Keratinocyte (primary cell): ENCODE results near the gene KREMEN1. TPM values are rescaled to one million over a fixed set of nuclear protein-coding genes. Genes with fewer than 3 reads are reported as not detected.

Source experiments
- DNase-seq: peaks from one replicate; pipeline ENCODE4 v3.0.0-alpha.2; 2011; ENCODE audit warnings: low read depth, missing footprints, low spot score
- FAIRE-seq: peaks from 2 replicates; lab custom pipeline; 2011; peaks lifted over from hg19 to GRCh38; lab: Jason Lieb, UNC
- H2AFZ ChIP-seq: 2 replicates; pipeline ENCODE4 v1.6.0; 2012; ENCODE audit warnings: low read length, control low read depth, inconsistent platforms; ENCODE audit not compliant: control insufficient read depth
- H3K27ac ChIP-seq: 2 replicates; pipeline ENCODE4 v1.5.1; 2011; ENCODE audit warnings: low read length; ENCODE audit not compliant: control insufficient read depth, insufficient read depth
- H3K27me3 ChIP-seq: 3 replicates; pipeline ENCODE4 v1.6.0; 2011; ENCODE audit warnings: low read length; ENCODE audit not compliant: control insufficient read depth, insufficient read depth; ENCODE audit errors: extremely low read depth
- H3K36me3 ChIP-seq, 2 experiments: 2 replicates in 1 of 2; 3 replicates in 1 of 2; pipeline ENCODE4 v1.5.1; 2011; ENCODE audit warnings: low read length in 2 of 2, mild to moderate bottlenecking in 1 of 2; ENCODE audit not compliant: control insufficient read depth in 2 of 2, insufficient read depth in 2 of 2; ENCODE audit errors: extremely low read depth in 1 of 2
- H3K4me1 ChIP-seq: 3 replicates; pipeline ENCODE4 v1.5.1; 2011; ENCODE audit warnings: low read length; ENCODE audit not compliant: control insufficient read depth, insufficient read depth; ENCODE audit errors: extremely low read depth
- H3K4me2 ChIP-seq: 3 replicates; pipeline ENCODE4 v1.6.0; 2011; ENCODE audit warnings: low read depth, low read length; ENCODE audit not compliant: control insufficient read depth, insufficient read depth; ENCODE audit errors: extremely low read depth
- H3K4me3 ChIP-seq, 3 experiments: fragments of 200-600 bp in 1 of 3; sonication (generic) in 1 of 3; 2 replicates in 2 of 3; 3 replicates in 1 of 3; pipeline ENCODE4 v1.5.1; 2011 to 2016; ENCODE audit warnings: low read length in 3 of 3, mild to moderate bottlenecking in 3 of 3, control low read depth in 2 of 3, inconsistent platforms in 1 of 3, low read depth in 1 of 3, mixed read lengths in 1 of 3, mixed run types in 1 of 3, moderate library complexity in 1 of 3; ENCODE audit not compliant: control insufficient read depth in 2 of 3, insufficient read depth in 2 of 3; ENCODE audit errors: extremely low read depth in 1 of 3
- H3K79me2 ChIP-seq: 2 replicates; pipeline ENCODE4 v1.6.0; 2012; ENCODE audit warnings: low read length; ENCODE audit not compliant: control insufficient read depth, insufficient read depth
- H3K9ac ChIP-seq: 3 replicates; pipeline ENCODE4 v1.6.0; 2011; ENCODE audit warnings: low read length; ENCODE audit not compliant: control insufficient read depth, insufficient read depth; ENCODE audit errors: extremely low read depth
- H3K9me1 ChIP-seq: 3 replicates; pipeline ENCODE4 v1.6.0; 2011; ENCODE audit warnings: low read length; ENCODE audit not compliant: control insufficient read depth, insufficient read depth; ENCODE audit errors: extremely low read depth
- H3K9me3 ChIP-seq: 2 replicates; pipeline ENCODE4 v1.5.1; 2012; ENCODE audit warnings: low read depth, low read length; ENCODE audit not compliant: control insufficient read depth
- H4K20me1 ChIP-seq: 3 replicates; pipeline ENCODE4 v1.6.0; 2011; ENCODE audit warnings: low read length; ENCODE audit not compliant: control insufficient read depth, insufficient read depth; ENCODE audit errors: extremely low read depth
- EZH2 ChIP-seq: IDR thresholded peaks from one replicate; pipeline ENCODE4 v1.6.1; 2012; ENCODE audit warnings: inconsistent platforms, mild to moderate bottlenecking, low read length, moderate library complexity
- dilution Hi-C: fragments of 300-500 bp; cut with MboI; formaldehyde crosslinking; loops from one replicate; pipeline ENCODE4 v1.7.0; 2020; ENCODE audit warnings: low sequenced_read_pairs; ENCODE audit not compliant: extremely low pct_ligation_motif_present
- polyA plus RNA-seq, 5 experiments: library from polyadenylated mRNA; depleted of rRNA in 3 of 5; stranded (reverse) in 3 of 5; stranded (forward) in 1 of 5; unstranded in 1 of 5; fragments of >200 nt; gene quantifications; 1 replicate in 1 of 5; 2 replicates in 3 of 5; 3 replicates in 1 of 5; pipeline versions ENCODE4 v1.2.1 to v1.2.3, GENCODE V29; 2011 to 2012; ENCODE audit warnings: missing spikeins in 2 of 5, low read depth in 1 of 5, low replicate concordance in 1 of 5
- TF ChIP-seq, protein P1 (sequence below), 3 experiments: IDR thresholded peaks in 1 of 3; conservative IDR thresholded peaks in 1 of 3; optimal IDR thresholded peaks in 1 of 3; 2 replicates in 2 of 3; 3 replicates in 1 of 3; pipeline versions ENCODE3 to v1.5.1; 2011; ENCODE audit warnings: low read length in 3 of 3, mild to moderate bottlenecking in 3 of 3, moderate library complexity in 2 of 3, control low read depth in 1 of 3, inconsistent platforms in 1 of 3; ENCODE audit not compliant: insufficient read depth in 2 of 3; ENCODE audit errors: extremely low read depth in 1 of 3

Gene KREMEN1
- polyA plus RNA-seq, 1 donor (not counting 4 experiments of a cell fraction or from before 2014, with no cell fraction given): 6.8 TPM

DNA sequence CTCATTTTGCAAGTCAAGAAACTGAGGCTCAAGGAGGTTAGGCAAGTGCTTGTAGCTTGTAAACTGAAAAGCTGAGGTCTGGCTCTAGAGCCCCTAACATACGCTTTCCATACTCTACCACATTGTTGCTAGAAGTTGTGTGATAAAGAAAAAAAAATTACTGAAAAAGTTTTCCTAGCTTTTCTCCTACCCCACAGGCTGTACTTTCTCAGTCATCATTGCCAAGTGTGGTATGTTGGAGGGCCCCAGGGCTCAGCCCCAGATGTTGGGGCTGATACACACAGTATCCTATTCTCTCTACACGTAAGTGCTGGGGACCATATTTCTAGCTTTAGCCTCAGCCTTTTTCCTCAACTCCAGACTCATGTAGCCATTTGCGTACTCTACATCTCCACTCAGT lies 16.0 kb downstream of the KREMEN1 start:
- Histone ChIP-seq H3K4me3 (no peak overlapping the region), H3K9me3 (no peaks in the 10 kb centered on the region), H3K9ac (no peak overlapping the region), H3K79me2 (no peaks in the 10 kb centered on the region), H3K27me3 (no peaks in the 10 kb centered on the region), H4K20me1 (no peaks in the 10 kb centered on the region), H3K36me3 (no peaks in the 10 kb centered on the region), H2AFZ (no peak overlapping the region), H3K9me1 (no peaks in the 10 kb centered on the region), H3K4me1 (peaks cover 2% of the 10 kb centered on the region), H3K27ac (no peak overlapping the region), H3K4me2 (no peak overlapping the region)
- no peak for FAIRE-seq
- dilution Hi-C loops: no loop called here
- TF ChIP-seq, protein P1, sequence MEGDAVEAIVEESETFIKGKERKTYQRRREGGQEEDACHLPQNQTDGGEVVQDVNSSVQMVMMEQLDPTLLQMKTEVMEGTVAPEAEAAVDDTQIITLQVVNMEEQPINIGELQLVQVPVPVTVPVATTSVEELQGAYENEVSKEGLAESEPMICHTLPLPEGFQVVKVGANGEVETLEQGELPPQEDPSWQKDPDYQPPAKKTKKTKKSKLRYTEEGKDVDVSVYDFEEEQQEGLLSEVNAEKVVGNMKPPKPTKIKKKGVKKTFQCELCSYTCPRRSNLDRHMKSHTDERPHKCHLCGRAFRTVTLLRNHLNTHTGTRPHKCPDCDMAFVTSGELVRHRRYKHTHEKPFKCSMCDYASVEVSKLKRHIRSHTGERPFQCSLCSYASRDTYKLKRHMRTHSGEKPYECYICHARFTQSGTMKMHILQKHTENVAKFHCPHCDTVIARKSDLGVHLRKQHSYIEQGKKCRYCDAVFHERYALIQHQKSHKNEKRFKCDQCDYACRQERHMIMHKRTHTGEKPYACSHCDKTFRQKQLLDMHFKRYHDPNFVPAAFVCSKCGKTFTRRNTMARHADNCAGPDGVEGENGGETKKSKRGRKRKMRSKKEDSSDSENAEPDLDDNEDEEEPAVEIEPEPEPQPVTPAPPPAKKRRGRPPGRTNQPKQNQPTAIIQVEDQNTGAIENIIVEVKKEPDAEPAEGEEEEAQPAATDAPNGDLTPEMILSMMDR (optimal IDR thresholded peaks at IDR 0.05 in 1 of 3, IDR thresholded peaks at IDR 0.05 in 1 of 3, conservative IDR thresholded peaks at IDR 0.05 in 1 of 3; ENCODE audit: extremely low read depth in 1 of 3, insufficient read depth in 2 of 3, low read length in 3 of 3): no peak
- TF ChIP-seq EZH2: no peak
- DNase-seq: no peak

DNA sequence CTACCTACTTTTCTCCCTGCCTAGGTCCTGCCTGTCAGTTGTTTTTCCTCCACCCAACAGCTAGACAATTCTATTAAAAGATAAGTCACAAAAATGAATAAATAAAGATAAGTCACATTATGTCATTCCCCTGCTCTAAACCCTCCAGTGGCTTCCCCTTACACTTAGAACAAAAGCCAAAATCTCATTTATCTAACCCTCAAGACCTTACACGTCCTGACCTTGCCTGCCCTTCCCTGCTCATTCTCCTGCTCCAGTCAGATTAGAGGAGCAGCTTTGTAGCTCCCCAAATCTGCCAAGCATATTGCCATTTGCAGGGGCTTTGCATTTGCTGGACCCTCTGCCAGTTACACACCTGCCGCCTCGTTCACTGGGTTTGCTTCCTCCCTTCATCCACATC lies 16.7 kb downstream of the KREMEN1 start:
- H3K9me1 ChIP-seq: no peaks in the 10 kb centered on the region
- TF ChIP-seq EZH2: no peak
- TF ChIP-seq, protein P1 (optimal IDR thresholded peaks at IDR 0.05 in 1 of 3, IDR thresholded peaks at IDR 0.05 in 1 of 3, conservative IDR thresholded peaks at IDR 0.05 in 1 of 3; ENCODE audit: extremely low read depth in 1 of 3, insufficient read depth in 2 of 3, low read length in 3 of 3): no peak
- no peaks in the 10 kb centered on the region for H3K79me2 ChIP-seq
- H3K27ac ChIP-seq: no peak overlapping the region
- H3K27me3 ChIP-seq: no peaks in the 10 kb centered on the region
- peaks cover 2% of the 10 kb centered on the region for H3K4me1 ChIP-seq
- no peaks in the 10 kb centered on the region for H3K36me3 ChIP-seq
- dilution Hi-C loops: no loop called here
- no peak for FAIRE-seq
- no peak for DNase-seq
- H3K4me3 ChIP-seq: no peak overlapping the region
- H4K20me1 ChIP-seq: no peaks in the 10 kb centered on the region
- no peaks in the 10 kb centered on the region for H3K9me3 ChIP-seq
- H3K9ac ChIP-seq: no peak overlapping the region
- no peak overlapping the region for H2AFZ ChIP-seq
- H3K4me2 ChIP-seq: no peak overlapping the region
